Body of pancreas (tissue), 4 donors: ENCODE data around the gene MAPK14.

Experiments
- POLR2A ChIP-seq, 3 donors: fragments of 450-650 bp; IDR thresholded peaks; one replicate each; pipeline ENCODE4 v1.6.1; 2016; ENCODE audit warnings: antibody characterized with exemption in 3 of 3, mild to moderate bottlenecking in 2 of 3
- TF ChIP-seq, protein P1 (sequence below), 7 experiments: fragments of 450-650 bp in 4 of 7; fragments of 200-600 bp in 3 of 7; sonication (generic) in 3 of 7; IDR thresholded peaks; one replicate each; pipeline ENCODE4 v1.5.1; 2016 to 2019; ENCODE audit warnings: antibody characterized with exemption in 7 of 7

DNA sequence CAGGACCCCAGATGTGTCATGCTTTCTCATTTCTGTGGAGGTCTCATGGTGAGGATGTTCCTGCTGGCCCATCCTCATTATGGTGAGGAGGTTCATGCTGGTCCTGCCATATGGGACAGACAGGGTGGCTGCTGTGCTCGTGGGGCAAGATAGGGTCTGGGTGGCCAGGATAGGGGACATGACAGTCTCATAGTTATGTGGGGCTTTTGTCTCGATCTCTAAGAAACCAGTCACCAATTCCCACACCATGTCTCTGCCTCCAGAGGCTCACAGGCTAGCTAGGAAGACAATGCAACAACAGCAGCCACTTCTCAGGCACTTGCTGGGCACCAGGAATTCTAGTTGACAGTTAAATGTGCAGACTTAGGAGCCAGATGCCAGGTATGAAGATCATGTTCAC lies 98.5 kb downstream of the MAPK14 start:
- no peak for TF ChIP-seq POLR2A (IDR thresholded peaks at IDR 0.05)
- TF ChIP-seq, protein P1, sequence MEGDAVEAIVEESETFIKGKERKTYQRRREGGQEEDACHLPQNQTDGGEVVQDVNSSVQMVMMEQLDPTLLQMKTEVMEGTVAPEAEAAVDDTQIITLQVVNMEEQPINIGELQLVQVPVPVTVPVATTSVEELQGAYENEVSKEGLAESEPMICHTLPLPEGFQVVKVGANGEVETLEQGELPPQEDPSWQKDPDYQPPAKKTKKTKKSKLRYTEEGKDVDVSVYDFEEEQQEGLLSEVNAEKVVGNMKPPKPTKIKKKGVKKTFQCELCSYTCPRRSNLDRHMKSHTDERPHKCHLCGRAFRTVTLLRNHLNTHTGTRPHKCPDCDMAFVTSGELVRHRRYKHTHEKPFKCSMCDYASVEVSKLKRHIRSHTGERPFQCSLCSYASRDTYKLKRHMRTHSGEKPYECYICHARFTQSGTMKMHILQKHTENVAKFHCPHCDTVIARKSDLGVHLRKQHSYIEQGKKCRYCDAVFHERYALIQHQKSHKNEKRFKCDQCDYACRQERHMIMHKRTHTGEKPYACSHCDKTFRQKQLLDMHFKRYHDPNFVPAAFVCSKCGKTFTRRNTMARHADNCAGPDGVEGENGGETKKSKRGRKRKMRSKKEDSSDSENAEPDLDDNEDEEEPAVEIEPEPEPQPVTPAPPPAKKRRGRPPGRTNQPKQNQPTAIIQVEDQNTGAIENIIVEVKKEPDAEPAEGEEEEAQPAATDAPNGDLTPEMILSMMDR (IDR thresholded peaks at IDR 0.05), result no peak
